Activated naive CD4-positive, alpha-beta T cell treated with anti-CD3 and anti-CD28 coated beads for 36 hours (primary cell): Measurements from ENCODE around the gene GTF2E1. TPM values are rescaled to one million over a fixed set of nuclear protein-coding genes. Genes with fewer than 3 reads are reported as not detected.

Experiments used
- CTCF ChIA-PET: fragments of 350-600 bp; sonication (Branson Sonifier 250); formaldehyde crosslinking; loops from one replicate; lab custom pipeline; 2021; ENCODE audit warnings: antibody characterized with exemption; lab: Charles Lee
- DNase-seq: peaks from one replicate; pipeline ENCODE4 v3.0.0-alpha.2; 2020
- H3K27ac Mint-ChIP-seq: one replicate; pipeline ENCODE4 v1.8.0; 2021; ENCODE audit warnings: mild to moderate bottlenecking, mixed read lengths
- H3K27me3 Mint-ChIP-seq: one replicate; pipeline ENCODE4 v1.8.0; 2021; ENCODE audit warnings: low read depth, mixed read lengths
- H3K36me3 Mint-ChIP-seq: one replicate; pipeline ENCODE4 v1.8.0; 2021; ENCODE audit warnings: low read depth, mixed read lengths
- H3K4me1 Mint-ChIP-seq: one replicate; pipeline ENCODE4 v1.8.0; 2021; ENCODE audit warnings: low read depth, mixed read lengths
- H3K4me3 Mint-ChIP-seq: one replicate; pipeline ENCODE4 v1.8.0; 2021; ENCODE audit warnings: mild to moderate bottlenecking, moderate library complexity, mixed read lengths
- H3K9me3 Mint-ChIP-seq: one replicate; pipeline ENCODE4 v1.8.0; 2021; ENCODE audit warnings: mixed read lengths
- intact Hi-C: fragments of 100-400 bp; cut with micrococcal nuclease; formaldehyde crosslinking; loops from one replicate; pipeline ENCODE4 v1.15.1; 2023
- total RNA-seq, 2 experiments: library from RNA; stranded (reverse); gene quantifications; one replicate each; pipeline ENCODE4 v1.2.3, GENCODE V29; 2021

Gene GTF2E1
- total RNA-seq, 2 experiments from 2014 or later: 13.2 TPM

GRCh38 chr3:120802916-120803315 is 60.4 kb downstream of the GTF2E1 start:
- H3K27ac Mint-ChIP-seq: no peak overlapping the region
- H3K4me1 Mint-ChIP-seq: no peaks in the 10 kb centered on the region
- no peaks in the 10 kb centered on the region for H3K36me3 Mint-ChIP-seq
- H3K4me3 Mint-ChIP-seq: no peak overlapping the region
- CTCF ChIA-PET: interaction anchor here (1.0 kb wide), 1 partner anchor 8 kb away, joined by 5 read pairs; no protein-coding TSS in a partner anchor
- peaks cover 3% of the 10 kb centered on the region for H3K27me3 Mint-ChIP-seq
- DNase-seq: no peak
- intact Hi-C loops: no loop called here
- no peaks in the 10 kb centered on the region for H3K9me3 Mint-ChIP-seq

GRCh38 chr3:120816728-120817127 is 74.2 kb downstream of the GTF2E1 start:
- no peak overlapping the region for H3K4me3 Mint-ChIP-seq
- DNase-seq: no peak
- intact Hi-C loops: no loop called here
- peaks cover 2% of the 10 kb centered on the region for H3K27me3 Mint-ChIP-seq
- H3K36me3 Mint-ChIP-seq: no peaks in the 10 kb centered on the region
- CTCF ChIA-PET: no interaction called here
- no peaks in the 10 kb centered on the region for H3K4me1 Mint-ChIP-seq
- H3K9me3 Mint-ChIP-seq: no peaks in the 10 kb centered on the region
- H3K27ac Mint-ChIP-seq: no peak overlapping the region

GRCh38 chr3:120820748-120821147 is 78.2 kb downstream of the GTF2E1 start:
- DNase-seq: no peak
- intact Hi-C loops: no loop called here
- Mint-ChIP-seq H3K9me3 (no peaks in the 10 kb centered on the region), H3K36me3 (no peaks in the 10 kb centered on the region), H3K4me1 (no peaks in the 10 kb centered on the region), H3K27me3 (peaks cover 5% of the 10 kb centered on the region), H3K27ac (no peak overlapping the region), H3K4me3 (no peak overlapping the region)
- CTCF ChIA-PET: no interaction called here

GRCh38 chr3:120821426-120821825 is 78.9 kb downstream of the GTF2E1 start:
- CTCF ChIA-PET: interaction anchor here (0.7 to 1.0 kb wide), 2 partner anchors 26 to 51 kb away, joined by 3 read pairs; no protein-coding TSS in a partner anchor
- H3K27me3 Mint-ChIP-seq: peaks cover 5% of the 10 kb centered on the region
- no peaks in the 10 kb centered on the region for H3K36me3 Mint-ChIP-seq
- no peak overlapping the region for H3K27ac Mint-ChIP-seq
- no peaks in the 10 kb centered on the region for H3K9me3 Mint-ChIP-seq
- intact Hi-C loops: no loop called here
- H3K4me1 Mint-ChIP-seq: no peaks in the 10 kb centered on the region
- DNase-seq: no peak
- no peak overlapping the region for H3K4me3 Mint-ChIP-seq

- H3K4me1 Mint-ChIP-seq: no peaks in the 10 kb centered on the region
- intact Hi-C loops: no loop called here
- peaks cover 5% of the 10 kb centered on the region for H3K27me3 Mint-ChIP-seq
- no peaks in the 10 kb centered on the region for H3K36me3 Mint-ChIP-seq
- no peak overlapping the region for H3K4me3 Mint-ChIP-seq
- no peak overlapping the region for H3K27ac Mint-ChIP-seq
- no peaks in the 10 kb centered on the region for H3K9me3 Mint-ChIP-seq
- CTCF ChIA-PET: no interaction called here
- DNase-seq: no peak
Measured at GRCh38 chr3:120823156-120823555, 80.6 kb downstream of the GTF2E1 start.

GRCh38 chr3:120824613-120825012 is 82.1 kb downstream of the GTF2E1 start:
- Mint-ChIP-seq H3K4me3 (no peak overlapping the region), H3K36me3 (no peaks in the 10 kb centered on the region), H3K27me3 (peaks cover 2% of the 10 kb centered on the region), H3K9me3 (no peaks in the 10 kb centered on the region), H3K27ac (no peak overlapping the region), H3K4me1 (no peaks in the 10 kb centered on the region)
- intact Hi-C loops: no loop called here
- DNase-seq: no peak
- CTCF ChIA-PET: no interaction called here

GRCh38 chr3:120828796-120829195 is 86.3 kb downstream of the GTF2E1 start:
- no peaks in the 10 kb centered on the region for H3K36me3 Mint-ChIP-seq
- no peak for DNase-seq
- intact Hi-C loops: no loop called here
- H3K4me1 Mint-ChIP-seq: no peaks in the 10 kb centered on the region
- H3K4me3 Mint-ChIP-seq: no peak overlapping the region
- no peaks in the 10 kb centered on the region for H3K9me3 Mint-ChIP-seq
- CTCF ChIA-PET: no interaction called here
- no peak overlapping the region for H3K27ac Mint-ChIP-seq
- H3K27me3 Mint-ChIP-seq: peaks cover 10% of the 10 kb centered on the region

GRCh38 chr3:120831066-120831465 is 88.5 kb downstream of the GTF2E1 start:
- no peak for DNase-seq
- H3K9me3 Mint-ChIP-seq: no peaks in the 10 kb centered on the region
- CTCF ChIA-PET: no interaction called here
- no peaks in the 10 kb centered on the region for H3K36me3 Mint-ChIP-seq
- no peaks in the 10 kb centered on the region for H3K4me1 Mint-ChIP-seq
- intact Hi-C loops: no loop called here
- H3K27me3 Mint-ChIP-seq: peaks cover 12% of the 10 kb centered on the region
- no peak overlapping the region for H3K4me3 Mint-ChIP-seq
- no peak overlapping the region for H3K27ac Mint-ChIP-seq

Other genes starting within 250 kb of the GTF2E1 start
- 100 to 1,000 TPM; 146 to 152 TPM for gene NDUFB4, start 146.4 kb upstream of the GTF2E1 start, total RNA-seq
- not detected for gene HGD, start 60.5 kb upstream of the GTF2E1 start, total RNA-seq
- gene RABL3, start 228 bp upstream of the GTF2E1 start, total RNA-seq: 10 to 100 TPM; 34.7 to 36.8 TPM
- not detected for gene STXBP5L, start 165.5 kb downstream of the GTF2E1 start, total RNA-seq